NCI-H460 (cell line): ENCODE measurements around the gene TSPAN5. TPM values are rescaled to one million over a fixed set of nuclear protein-coding genes. Genes with fewer than 3 reads are reported as not detected.
"Not testable (repeated sequence)": the region's sequence is repeated elsewhere in the genome, so short reads cannot be mapped to it uniquely, and the experiment has no call there.

Experiments used
- DNase-seq: peaks from one replicate; pipeline ENCODE4 v3.0.0-alpha.2; 2016; ENCODE audit warnings: low read depth; ENCODE audit errors: extremely low read depth
- polyA plus RNA-seq: library from polyadenylated mRNA; depleted of rRNA; stranded (reverse); fragments of >200 nt; gene quantifications from 2 replicates; pipeline ENCODE4 v1.2.3, GENCODE V29; 2014; cell fraction: nucleus; rRNA removed
- total RNA-seq: library from RNA; depleted of rRNA; stranded (reverse); fragments of >200 nt; shearing (Covaris generic); gene quantifications from 2 replicates; pipeline ENCODE4 v1.2.3, GENCODE V29; 2014; rRNA removed

TSPAN5 gene
- total RNA-seq, result 1.7 and 3.0 TPM in 2 replicates
- polyA plus RNA-seq, result 0.86 TPM in 2 replicates

GRCh38 chr4:98658287-98659105, at the start of gene TSPAN5:
Gene TSPAN5, minus strand, starts transcription at chr4:98658611.
- peak; percentile 56 for DNase-seq

GRCh38 chr4:98706935-98707334, 48.5 kb upstream of the TSPAN5 start:
- no peak for DNase-seq

- no peak for DNase-seq
Measured at GRCh38 chr4:98706200-98706813, 47.9 kb upstream of the TSPAN5 start.

- DNase-seq, result not testable (repeated sequence)
Measured at GRCh38 chr4:98705586-98705985, 47.2 kb upstream of the TSPAN5 start.

GRCh38 chr4:98700656-98701055, 42.2 kb upstream of the TSPAN5 start:
- no peak for DNase-seq

- no peak for DNase-seq
Measured at GRCh38 chr4:98694076-98694475, 35.7 kb upstream of the TSPAN5 start.

- no peak for DNase-seq
Measured at GRCh38 chr4:98692411-98692810, 34.0 kb upstream of the TSPAN5 start.

GRCh38 chr4:98691588-98691987, 33.2 kb upstream of the TSPAN5 start:
- no peak for DNase-seq

- DNase-seq, result no peak
Measured at GRCh38 chr4:98689507-98690174, 31.2 kb upstream of the TSPAN5 start.

GRCh38 chr4:98688411-98689290, 30.2 kb upstream of the TSPAN5 start:
- peak; percentile 41 for DNase-seq

- DNase-seq, result no peak
Measured at GRCh38 chr4:98687876-98688275, 29.5 kb upstream of the TSPAN5 start.

- no peak for DNase-seq
Measured at GRCh38 chr4:98686847-98687246, 28.4 kb upstream of the TSPAN5 start.

GRCh38 chr4:98686043-98686707, 27.8 kb upstream of the TSPAN5 start:
- DNase-seq, result no peak

GRCh38 chr4:98685225-98686042, 27.0 kb upstream of the TSPAN5 start:
- no peak for DNase-seq

GRCh38 chr4:98682719-98683118, 24.3 kb upstream of the TSPAN5 start:
- no peak for DNase-seq

- DNase-seq, result no peak
Measured at GRCh38 chr4:98680806-98681205, 22.4 kb upstream of the TSPAN5 start.

- no peak for DNase-seq
Measured at GRCh38 chr4:98679738-98680137, 21.3 kb upstream of the TSPAN5 start.

GRCh38 chr4:98677799-98678198, 19.4 kb upstream of the TSPAN5 start:
- DNase-seq, result no peak
